Right renal pelvis (tissue), 4 donors: ENCODE results near the gene KREMEN1. TPM values are rescaled to one million over a fixed set of nuclear protein-coding genes. Genes with fewer than 3 reads are reported as not detected.

Experiments used
- DNase-seq, 4 donors: peaks; one replicate each; pipeline ENCODE4 v3.0.0-alpha.2; 2013; ENCODE audit warnings: low read depth in 4 of 4, low spot score in 3 of 4, missing footprints in 1 of 4
- polyA plus RNA-seq, 4 donors: library from polyadenylated mRNA; unstranded; fragments of 120-200 nt; gene quantifications; one replicate each; pipeline ENCODE4 v1.2.1, GENCODE V29; 2013; ENCODE audit not compliant: insufficient read length in 4 of 4

Gene KREMEN1
- polyA plus RNA-seq, 4 donors, result 21.1 to 28.5 (median 24.8) TPM

GRCh38 chr22:29048822-29049654 lies 23.8 kb upstream of the KREMEN1 start:
- no peak for DNase-seq

- no peak for DNase-seq
Measured at GRCh38 chr22:29049655-29050263, 23.1 kb upstream of the KREMEN1 start.

- no peak for DNase-seq
Measured at GRCh38 chr22:29050457-29050856, 22.4 kb upstream of the KREMEN1 start.

- DNase-seq, result no peak
Measured at GRCh38 chr22:29053048-29053702, 19.7 kb upstream of the KREMEN1 start.

GRCh38 chr22:29054251-29054767 lies 18.5 kb upstream of the KREMEN1 start:
- no peak for DNase-seq

GRCh38 chr22:29055192-29055830 lies 17.5 kb upstream of the KREMEN1 start:
- DNase-seq, result no peak

- DNase-seq, result no peak
Measured at GRCh38 chr22:29056472-29056871, 16.4 kb upstream of the KREMEN1 start.

- DNase-seq, result no peak
Measured at GRCh38 chr22:29060251-29060869, 12.5 kb upstream of the KREMEN1 start.

GRCh38 chr22:29060931-29061330 lies 11.9 kb upstream of the KREMEN1 start:
- DNase-seq, result no peak

- no peak for DNase-seq
Measured at GRCh38 chr22:29061773-29062172, 11.1 kb upstream of the KREMEN1 start, which contains the start of gene C22orf31. C22orf31 (minus strand) TSS chr22:29061831; CDS start chr22:29061792, 39 bp downstream.

- no peak for DNase-seq
Measured at GRCh38 chr22:29062286-29062821, 10.5 kb upstream of the KREMEN1 start.

GRCh38 chr22:29065468-29066190 lies 7.2 kb upstream of the KREMEN1 start:
- no peak for DNase-seq

- DNase-seq, result no peak
Measured at GRCh38 chr22:29069463-29069862, 3.4 kb upstream of the KREMEN1 start.

GRCh38 chr22:29070490-29070889 lies 2.3 kb upstream of the KREMEN1 start:
- DNase-seq, result no peak

GRCh38 chr22:29071261-29072045 lies 1.4 kb upstream of the KREMEN1 start:
- DNase-seq, result no peak

- DNase-seq, result peak in 3 of 4 donors; percentile 67 to 76 (median 75)
Measured at GRCh38 chr22:29072193-29072978, 449 bp upstream of the KREMEN1 start.

- no peak for DNase-seq
Measured at GRCh38 chr22:29073618-29074275, 912 bp downstream of the KREMEN1 start.
